K562 (cell line): Measurements from ENCODE around the gene CHGA. TPM values are rescaled to one million over a fixed set of nuclear protein-coding genes. Genes with fewer than 3 reads are reported as not detected.
A peak's percentile ranks its signal among the peaks of the same experiment; 100 is the strongest.

Experiments
- ATAC-seq: fragments of 200-7000 bp; cut with Tn5 transposase; 3 replicates; pipeline ENCODE4 v1.9.1; 2020; ENCODE audit warnings: moderate library complexity
- BruUV-seq: library from RNA; stranded (reverse); fragments of 400-500 nt; replicated peaks from 2 replicates; lab custom pipeline; 2021; lab: Mats Ljungman, UMichigan
- CTCF ChIA-PET: fragments of 300-600 bp; formaldehyde crosslinking; extraction: SDS; loops from one replicate; lab custom pipeline; 2021; ENCODE audit warnings: low intra/inter-chr PET ratio; lab: Yijun Ruan, JAX
- POLR2A ChIA-PET: fragments of 300-600, 350-650 bp; sonication (Branson Sonifier 250); formaldehyde crosslinking; extraction: SDS; loops from one replicate; lab custom pipeline; 2021; ENCODE audit warnings: antibody characterized with exemption, inconsistent platforms; lab: Yijun Ruan, JAX
- DNase-seq, 4 experiments: peaks; one replicate each; pipeline versions ENCODE4 v3.0.0 to v3.0.0-alpha.2; 2011 to 2018; ENCODE audit warnings: low spot score in 3 of 4, mixed read lengths in 3 of 4; ENCODE audit errors: extremely low read depth in 1 of 4
- FAIRE-seq: peaks from 2 replicates; lab custom pipeline; 2011; peaks lifted over from hg19 to GRCh38; lab: Jason Lieb, UNC
- H2AFZ ChIP-seq: 2 replicates; pipeline ENCODE4 v1.6.0; 2011; ENCODE audit warnings: low read depth, low read length, control low read depth, inconsistent platforms
- H3K27ac ChIP-seq: fragments of 200-600 bp; 3 replicates; pipeline ENCODE4 v1.8.0; 2011; ENCODE audit warnings: low read depth, mild to moderate bottlenecking, control low read depth, inconsistent platforms, low read length, moderate library complexity, mixed read lengths; ENCODE audit errors: extremely low read depth
- H3K27me3 ChIP-seq, 2 experiments: fragments of 300-600 bp in 1 of 2; 2 replicates in 1 of 2; 3 replicates in 1 of 2; pipeline versions ENCODE4 v1.6.0 to v1.8.0; 2011; ENCODE audit warnings: inconsistent platforms in 2 of 2, low read length in 2 of 2, mild to moderate bottlenecking in 1 of 2, mixed read lengths in 1 of 2, moderate library complexity in 1 of 2; ENCODE audit not compliant: control insufficient read depth in 2 of 2, insufficient read depth in 2 of 2
- H3K36me3 ChIP-seq: fragments of 300-600 bp; 3 replicates; pipeline ENCODE4 v1.8.0; 2011; ENCODE audit warnings: mild to moderate bottlenecking, low read length, inconsistent platforms; ENCODE audit not compliant: control insufficient read depth, insufficient read depth
- H3K4me1 ChIP-seq, 2 experiments: fragments of 200-600 bp in 1 of 2; replicated peaks in 1 of 2; 2 replicates in 1 of 2; 3 replicates in 1 of 2; pipeline versions ENCODE4 v1.5.1 to v1.8.0; 2011; ENCODE audit warnings: inconsistent platforms in 2 of 2, low read length in 2 of 2, mild to moderate bottlenecking in 1 of 2, mixed read lengths in 1 of 2, moderate library complexity in 1 of 2; ENCODE audit not compliant: control insufficient read depth in 2 of 2, insufficient read depth in 2 of 2
- H3K4me2 ChIP-seq: 2 replicates; pipeline ENCODE4 v1.6.1; 2011; ENCODE audit warnings: low read length, control low read depth, inconsistent platforms, mixed read lengths; ENCODE audit not compliant: insufficient read depth
- H3K4me3 ChIP-seq: fragments of 200-600 bp; sonication (generic), shearing (Covaris generic); 2 replicates; pipeline ENCODE4 v1.5.1; 2016; ENCODE audit warnings: control low read depth, inconsistent platforms
- H3K79me2 ChIP-seq: fragments of 200-600 bp; 3 replicates; pipeline ENCODE4 v1.8.0; 2011; ENCODE audit warnings: low read length, inconsistent platforms; ENCODE audit not compliant: control insufficient read depth, insufficient read depth
- H3K9ac ChIP-seq, 2 experiments: 2 replicates each; pipeline versions ENCODE4 v1.6.0 to v1.6.1; 2011; ENCODE audit warnings: low read depth in 2 of 2, low read length in 2 of 2, control low read depth in 1 of 2, inconsistent platforms in 1 of 2, mild to moderate bottlenecking in 1 of 2, mixed read lengths in 1 of 2; ENCODE audit not compliant: insufficient read depth in 1 of 2
- H3K9me1 ChIP-seq: one replicate; pipeline ENCODE4 v1.6.0; 2011; ENCODE audit warnings: inconsistent platforms, mild to moderate bottlenecking, low read length, moderate library complexity; ENCODE audit not compliant: control insufficient read depth, insufficient read depth
- H3K9me3 ChIP-seq: replicated peaks from 2 replicates; pipeline ENCODE4 v1.5.1; 2011; ENCODE audit warnings: low read depth, low read length, inconsistent platforms; ENCODE audit not compliant: control insufficient read depth, insufficient read depth
- H4K20me1 ChIP-seq: replicated peaks from 2 replicates; pipeline ENCODE4 v1.6.1; 2011; ENCODE audit warnings: low read length, inconsistent platforms, mixed read lengths; ENCODE audit not compliant: control insufficient read depth, insufficient read depth
- HMG20A ChIP-seq: fragments of 450-650 bp; formaldehyde crosslinking; conservative IDR thresholded peaks from 2 replicates; pipeline ENCODE4 v1.4.0; 2020; ENCODE audit warnings: mild to moderate bottlenecking, mixed read lengths
- MXD1 ChIP-seq: fragments of 250-450 bp; sonication (Bioruptor Pico); IDR thresholded peaks from 2 replicates; pipeline ENCODE4 v1.8.0; 2021; ENCODE audit warnings: borderline replicate concordance, mild to moderate bottlenecking, moderate library complexity; ENCODE audit not compliant: poor library complexity, severe bottlenecking
- MYNN ChIP-seq, 2 experiments: sonication (generic); formaldehyde crosslinking in 1 of 2; IDR thresholded peaks; 2 replicates each; pipeline versions ENCODE4 v1.5.0 to v1.6.1; 2016 to 2020; ENCODE audit warnings: antibody characterized with exemption in 1 of 2, missing genetic modification reagents in 1 of 2
- POLR3A ChIP-seq: IDR thresholded peaks from 2 replicates; pipeline ENCODE4 v1.6.1; 2011; ENCODE audit warnings: borderline replicate concordance, mild to moderate bottlenecking, moderate library complexity; ENCODE audit not compliant: insufficient read length, insufficient read depth; ENCODE audit errors: extremely low read depth
- TSC22D4 ChIP-seq: fragments of 450-650 bp; IDR thresholded peaks from 2 replicates; pipeline ENCODE4 v1.6.1; 2016; ENCODE audit warnings: missing genetic modification characterization, missing biosample characterization, control low read depth
- ZBTB33 ChIP-seq: sonication (generic); formaldehyde crosslinking; IDR thresholded peaks from 2 replicates; pipeline ENCODE4 v1.8.1; 2023; ENCODE audit warnings: mild to moderate bottlenecking, missing genetic modification reagents
- ZBTB40 ChIP-seq, 2 experiments: fragments of 450-650 bp in 1 of 2; sonication (generic) in 1 of 2; formaldehyde crosslinking in 1 of 2; IDR thresholded peaks; 2 replicates each; pipeline versions ENCODE4 v1.7.1 to v1.9.0; 2016 to 2022; ENCODE audit warnings: inconsistent platforms in 1 of 2, mild to moderate bottlenecking in 1 of 2, missing genetic modification reagents in 1 of 2
- ZNF354B ChIP-seq: fragments of 250-450 bp; sonication (Bioruptor Pico); IDR thresholded peaks from 2 replicates; pipeline ENCODE4 v1.4.0; 2020
- WGBS: fragments of 100-300 bp; shearing (Covaris generic); methylation state at CpG from one replicate; pipeline ENCODE4 v1.1.6; 2016; ENCODE audit warnings: low coverage, mixed read lengths; ENCODE audit not compliant: insufficient coverage; ENCODE audit errors: missing lambda C conversion rate; 5-methylcytosine and 5-hydroxymethylcytosine counted together
- in situ Hi-C: fragments of 300-500 bp; cut with MboI; formaldehyde crosslinking; loops from 4 replicates; pipeline ENCODE4 v1.15.0; 2018; ENCODE audit warnings: inconsistent platforms, mixed read lengths
- intact Hi-C: fragments of 100-400 bp; cut with micrococcal nuclease; formaldehyde crosslinking; loops from 2 replicates; pipeline ENCODE4 v1.14.2; 2022
- polyA plus RNA-seq, 8 experiments: library from polyadenylated mRNA; depleted of rRNA in 4 of 8; stranded (reverse) in 5 of 8; unstranded in 3 of 8; fragments of >200 nt; fragmentation: Nextera tagmentation in 2 of 8; fragmentation: Illumina TruSeq in 1 of 8; extraction: Ambion mirVana in 2 of 8; extraction: Trizol in 1 of 8; gene quantifications; 2 replicates each; pipeline versions ENCODE4 v1.2.1 to v1.2.3, GENCODE V29; 2011 to 2014; ENCODE audit warnings: inconsistent platforms in 1 of 8, missing spikeins in 1 of 8
- total RNA-seq, 7 experiments: library from RNA; depleted of rRNA in 6 of 7; stranded (reverse); fragments of >200 nt in 6 of 7; fragmentation: Illumina TruSeq in 2 of 7; extraction: Trizol in 2 of 7; gene quantifications; 2 replicates each; pipeline versions ENCODE4 v1.2.1 to v1.2.3, GENCODE V29; 2011 to 2021; ENCODE audit warnings: low replicate concordance in 1 of 7

Gene CHGA
- total and polyA plus RNA-seq, 9 of the 15 experiments (the other 6 are each of a cell fraction or from before 2014, with no cell fraction given): not detected

- H3K27me3 ChIP-seq: peaks cover 0 to 10% of the 10 kb centered on the region in 2 experiments; a peak in 2 of 5 replicates
- peaks cover 0 to 7% of the 10 kb centered on the region in 2 experiments; a peak in 1 of 5 replicates for H3K4me1 ChIP-seq
- TF ChIP-seq POLR3A: no peak
- TF ChIP-seq ZBTB40 (IDR thresholded peaks at IDR 0.05): peak; percentile 85
- peak; percentile 91 for TF ChIP-seq ZBTB40 (CRISPR knock-in tag; IDR thresholded peaks at IDR 0.05)
- peak; percentile 84 for TF ChIP-seq ZBTB33 (CRISPR knock-in tag)
- no peak for TF ChIP-seq MYNN (IDR thresholded peaks at IDR 0.05)
- TF ChIP-seq MYNN (CRISPR knock-in tag; IDR thresholded peaks at IDR 0.05): no peak
- TF ChIP-seq TSC22D4 (tag): no peak
- TF ChIP-seq MXD1 (CRISPR knock-in tag): no peak
- TF ChIP-seq ZNF354B (CRISPR knock-in tag): no peak
- TF ChIP-seq HMG20A (CRISPR knock-in tag): no peak
- BruUV-seq: no TSS peak
- H3K9ac ChIP-seq: no peak overlapping the region
- in situ Hi-C loops (no loop called here), intact Hi-C loops (no loop called here)
- H2AFZ ChIP-seq: no peak overlapping the region
- 74% methylated on average over 14 of the region's 15 CpGs for WGBS
- no peak for DNase-seq
- no peaks in the 10 kb centered on the region for H3K9me1 ChIP-seq
- ChIA-PET CTCF (no interaction called here), POLR2A (interaction anchor here (0.6 kb wide), 1 partner anchor 366 kb away, joined by 4 read pairs; no protein-coding TSS in a partner anchor)
- no peak overlapping the region for H3K4me3 ChIP-seq
- no peak overlapping the region for H3K4me2 ChIP-seq
- FAIRE-seq: no peak
- no peak for ATAC-seq
- no peaks in the 10 kb centered on the region for H3K36me3 ChIP-seq
- no peak overlapping the region for H3K27ac ChIP-seq
- no peaks in the 10 kb centered on the region for H3K79me2 ChIP-seq
- no peaks in the 10 kb centered on the region; the same call in 1 of the 2 replicates for H4K20me1 ChIP-seq
- no peaks in the 10 kb centered on the region for H3K9me3 ChIP-seq
These were observed 2.9 kb upstream of the CHGA start for GRCh38 chr14:92920001-92920400.
